ENCODE data around the gene HP.
A peak's percentile ranks its signal among the peaks of the same experiment; 100 is the strongest.
"Not testable (repeated sequence)": the region's sequence is repeated elsewhere in the genome, so short reads cannot be mapped to it uniquely, and the experiment has no call there.

Gene HP

GRCh38 chr16:72054254-72054847, at the start of gene HP:
TSS of gene HP (plus strand) at chr16:72054505. CDS start at chr16:72054653, 148 bp downstream.
- DNase-seq (ENCODE audit: low read depth, low spot score), result not testable (repeated sequence)

GRCh38 chr16:72008065-72008423, 46.3 kb upstream of the HP start:
- DNase-seq (ENCODE audit: low read depth, low spot score), result not testable (repeated sequence)

- DNase-seq (ENCODE audit: low read depth, low spot score), result peak; percentile 97
Measured at GRCh38 chr16:72008424-72009216, 45.7 kb upstream of the HP start, which contains the start of gene DHODH. TSS of gene DHODH (plus strand) at chr16:72008744. CDS start at chr16:72008765, 21 bp downstream.

GRCh38 chr16:72009779-72010178, 44.5 kb upstream of the HP start:
- DNase-seq (ENCODE audit: low read depth, low spot score), result no peak

GRCh38 chr16:72012607-72013006, 41.7 kb upstream of the HP start:
- no peak for DNase-seq (ENCODE audit: low read depth, low spot score)

- no peak for DNase-seq (ENCODE audit: low read depth, low spot score)
Measured at GRCh38 chr16:72013389-72013788, 40.9 kb upstream of the HP start.

- DNase-seq (ENCODE audit: low read depth, low spot score), result no peak
Measured at GRCh38 chr16:72013888-72014581, 40.3 kb upstream of the HP start.

- no peak for DNase-seq (ENCODE audit: low read depth, low spot score)
Measured at GRCh38 chr16:72014675-72015074, 39.6 kb upstream of the HP start.

- DNase-seq (ENCODE audit: low read depth, low spot score), result no peak
Measured at GRCh38 chr16:72015124-72015523, 39.2 kb upstream of the HP start.

- DNase-seq (ENCODE audit: low read depth, low spot score), result no peak
Measured at GRCh38 chr16:72018470-72018869, 35.8 kb upstream of the HP start.

GRCh38 chr16:72021043-72021442, 33.3 kb upstream of the HP start:
- no peak for DNase-seq (ENCODE audit: low read depth, low spot score)

GRCh38 chr16:72022127-72022526, 32.2 kb upstream of the HP start:
- DNase-seq (ENCODE audit: low read depth, low spot score), result no peak

- no peak for DNase-seq (ENCODE audit: low read depth, low spot score)
Measured at GRCh38 chr16:72023962-72024361, 30.3 kb upstream of the HP start.

GRCh38 chr16:72024862-72025382, 29.4 kb upstream of the HP start:
- no peak for DNase-seq (ENCODE audit: low read depth, low spot score)

- no peak for DNase-seq (ENCODE audit: low read depth, low spot score)
Measured at GRCh38 chr16:72025404-72026114, 28.7 kb upstream of the HP start.

- no peak for DNase-seq (ENCODE audit: low read depth, low spot score)
Measured at GRCh38 chr16:72027669-72028378, 26.5 kb upstream of the HP start.

GRCh38 chr16:72029567-72030271, 24.6 kb upstream of the HP start:
- DNase-seq (ENCODE audit: low read depth, low spot score), result no peak

- DNase-seq (ENCODE audit: low read depth, low spot score), result no peak
Measured at GRCh38 chr16:72033437-72033836, 20.9 kb upstream of the HP start.

GRCh38 chr16:72036098-72036497, 18.2 kb upstream of the HP start:
- DNase-seq (ENCODE audit: low read depth, low spot score), result no peak

GRCh38 chr16:72042157-72042660, 12.1 kb upstream of the HP start:
- DNase-seq (ENCODE audit: low read depth, low spot score), result no peak
